SK-N-SH treated with all-trans-retinoic acid at 6 μM for 48 hours (cell line): ENCODE measurements around the gene MLYCD.
"Not testable (repeated sequence)": the region's sequence is repeated elsewhere in the genome, so short reads cannot be mapped to it uniquely, and the experiment has no call there.

Source experiments
- ATAC-seq: fragments of 200-7000 bp; cut with Tn5 transposase; 3 replicates; pipeline ENCODE4 v1.9.1; 2020; ENCODE audit warnings: mild to moderate bottlenecking, moderate library complexity
- ARNTL ChIP-seq: fragments of 450-650 bp; formaldehyde crosslinking; IDR thresholded peaks from 2 replicates; pipeline ENCODE4 v1.5.0; 2020; ENCODE audit warnings: low read depth, mild to moderate bottlenecking, moderate library complexity, borderline replicate concordance
- BACH2 ChIP-seq: fragments of 250-450 bp; sonication (Bioruptor Pico); IDR thresholded peaks from 2 replicates; pipeline ENCODE4 v1.9.0; 2021; ENCODE audit warnings: mild to moderate bottlenecking, borderline replicate concordance
- CSDC2 ChIP-seq: fragments of 250-450 bp; sonication (Bioruptor Pico); IDR thresholded peaks from 2 replicates; pipeline ENCODE4 v1.5.0; 2020; ENCODE audit warnings: mild to moderate bottlenecking, moderate library complexity
- CSRNP3 ChIP-seq: fragments of 250-450 bp; sonication (Bioruptor Pico); IDR thresholded peaks from 2 replicates; pipeline ENCODE4 v1.5.1; 2021; ENCODE audit warnings: mild to moderate bottlenecking, moderate library complexity
- ESRRG ChIP-seq: fragments of 250-450 bp; sonication (Bioruptor Pico); IDR thresholded peaks from 2 replicates; pipeline ENCODE4 v1.6.1; 2021; ENCODE audit warnings: mild to moderate bottlenecking
- GLIS3 ChIP-seq: fragments of 250-450 bp; sonication (Bioruptor Pico); IDR thresholded peaks from 2 replicates; pipeline ENCODE4 v1.5.0; 2020; ENCODE audit warnings: mild to moderate bottlenecking, moderate library complexity
- ISL1 ChIP-seq: fragments of 250-450 bp; sonication (Bioruptor Pico); IDR thresholded peaks from 2 replicates; pipeline ENCODE4 v2.1.2; 2022; ENCODE audit warnings: mild to moderate bottlenecking, moderate library complexity
- OSR1 ChIP-seq: fragments of 250-450 bp; sonication (Bioruptor Pico); IDR thresholded peaks from 2 replicates; pipeline ENCODE4 v1.8.0; 2022; ENCODE audit warnings: moderate library complexity, mild to moderate bottlenecking, inconsistent platforms
- PATZ1 ChIP-seq: fragments of 250-450 bp; sonication (Bioruptor Pico); IDR thresholded peaks from 2 replicates; pipeline ENCODE4 v1.8.0; 2020; ENCODE audit warnings: mild to moderate bottlenecking, moderate library complexity, borderline replicate concordance
- POU6F1 ChIP-seq: fragments of 250-450 bp; sonication (Bioruptor Pico); IDR thresholded peaks from 2 replicates; pipeline ENCODE4 v1.8.0; 2021; ENCODE audit warnings: low read depth, mild to moderate bottlenecking, moderate library complexity, borderline replicate concordance
- PPARA ChIP-seq: fragments of 250-450 bp; sonication (Bioruptor Pico); IDR thresholded peaks from 2 replicates; pipeline ENCODE4 v1.5.0; 2020; ENCODE audit warnings: mild to moderate bottlenecking, borderline replicate concordance
- RARB ChIP-seq: fragments of 250-450 bp; sonication (Bioruptor Pico); IDR thresholded peaks from 2 replicates; pipeline ENCODE4 v1.8.0; 2021; ENCODE audit warnings: mild to moderate bottlenecking, moderate library complexity
- SNAI2 ChIP-seq: fragments of 250-450 bp; sonication (Bioruptor Pico); IDR thresholded peaks from 2 replicates; pipeline ENCODE4 v1.5.0; 2020; ENCODE audit warnings: mild to moderate bottlenecking, moderate library complexity
- TCF4 ChIP-seq: fragments of 250-450 bp; sonication (Bioruptor Pico); IDR thresholded peaks from 2 replicates; pipeline ENCODE4 v1.8.0; 2021; ENCODE audit warnings: mild to moderate bottlenecking, moderate library complexity, borderline replicate concordance
- TOX ChIP-seq: fragments of 250-450 bp; sonication (Bioruptor Pico); IDR thresholded peaks from 2 replicates; pipeline ENCODE4 v1.8.0; 2021; ENCODE audit warnings: mild to moderate bottlenecking, moderate library complexity, borderline replicate concordance
- ZFP3 ChIP-seq: fragments of 250-450 bp; sonication (Bioruptor Pico); IDR thresholded peaks from 2 replicates; pipeline ENCODE4 v1.5.0; 2020; ENCODE audit warnings: mild to moderate bottlenecking, moderate library complexity
- ZFP30 ChIP-seq: fragments of 450-650 bp; formaldehyde crosslinking; IDR thresholded peaks from 2 replicates; pipeline ENCODE4 v1.5.0; 2022; ENCODE audit warnings: mild to moderate bottlenecking, moderate library complexity
- ZNF565 ChIP-seq: fragments of 450-650 bp; formaldehyde crosslinking; conservative IDR thresholded peaks from 2 replicates; pipeline ENCODE4 v1.5.0; 2020; ENCODE audit warnings: low read depth, mild to moderate bottlenecking, moderate library complexity
- ZNF70 ChIP-seq: fragments of 450-650 bp; formaldehyde crosslinking; IDR thresholded peaks from 2 replicates; pipeline ENCODE4 v1.5.0; 2020; ENCODE audit warnings: mild to moderate bottlenecking, moderate library complexity
- TF ChIP-seq, protein P1 (sequence below): fragments of 250-450 bp; sonication (Bioruptor Pico); IDR thresholded peaks from 2 replicates; pipeline ENCODE4 v1.5.0; 2020; ENCODE audit warnings: mild to moderate bottlenecking, moderate library complexity
- TF ChIP-seq, protein P2 (sequence below): fragments of 250-450 bp; sonication (Bioruptor Pico); IDR thresholded peaks from 2 replicates; pipeline ENCODE4 v1.5.1; 2020; ENCODE audit warnings: low read depth, mild to moderate bottlenecking, moderate library complexity

Gene MLYCD

GRCh38 chr16:83948914-83949723 is 50.2 kb downstream of the MLYCD start:
- TF ChIP-seq TOX, result no peak
- TF ChIP-seq ZFP3 (CRISPR knock-in tag), result no peak
- TF ChIP-seq PPARA (CRISPR knock-in tag), result no peak
- TF ChIP-seq GLIS3, result no peak
- no peak for TF ChIP-seq ESRRG (CRISPR knock-in tag)
- TF ChIP-seq, protein P1, sequence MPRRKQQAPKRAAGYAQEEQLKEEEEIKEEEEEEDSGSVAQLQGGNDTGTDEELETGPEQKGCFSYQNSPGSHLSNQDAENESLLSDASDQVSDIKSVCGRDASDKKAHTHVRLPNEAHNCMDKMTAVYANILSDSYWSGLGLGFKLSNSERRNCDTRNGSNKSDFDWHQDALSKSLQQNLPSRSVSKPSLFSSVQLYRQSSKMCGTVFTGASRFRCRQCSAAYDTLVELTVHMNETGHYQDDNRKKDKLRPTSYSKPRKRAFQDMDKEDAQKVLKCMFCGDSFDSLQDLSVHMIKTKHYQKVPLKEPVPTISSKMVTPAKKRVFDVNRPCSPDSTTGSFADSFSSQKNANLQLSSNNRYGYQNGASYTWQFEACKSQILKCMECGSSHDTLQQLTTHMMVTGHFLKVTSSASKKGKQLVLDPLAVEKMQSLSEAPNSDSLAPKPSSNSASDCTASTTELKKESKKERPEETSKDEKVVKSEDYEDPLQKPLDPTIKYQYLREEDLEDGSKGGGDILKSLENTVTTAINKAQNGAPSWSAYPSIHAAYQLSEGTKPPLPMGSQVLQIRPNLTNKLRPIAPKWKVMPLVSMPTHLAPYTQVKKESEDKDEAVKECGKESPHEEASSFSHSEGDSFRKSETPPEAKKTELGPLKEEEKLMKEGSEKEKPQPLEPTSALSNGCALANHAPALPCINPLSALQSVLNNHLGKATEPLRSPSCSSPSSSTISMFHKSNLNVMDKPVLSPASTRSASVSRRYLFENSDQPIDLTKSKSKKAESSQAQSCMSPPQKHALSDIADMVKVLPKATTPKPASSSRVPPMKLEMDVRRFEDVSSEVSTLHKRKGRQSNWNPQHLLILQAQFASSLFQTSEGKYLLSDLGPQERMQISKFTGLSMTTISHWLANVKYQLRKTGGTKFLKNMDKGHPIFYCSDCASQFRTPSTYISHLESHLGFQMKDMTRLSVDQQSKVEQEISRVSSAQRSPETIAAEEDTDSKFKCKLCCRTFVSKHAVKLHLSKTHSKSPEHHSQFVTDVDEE (CRISPR knock-in tag), result no peak
- TF ChIP-seq ARNTL, result no peak
- TF ChIP-seq, protein P2, sequence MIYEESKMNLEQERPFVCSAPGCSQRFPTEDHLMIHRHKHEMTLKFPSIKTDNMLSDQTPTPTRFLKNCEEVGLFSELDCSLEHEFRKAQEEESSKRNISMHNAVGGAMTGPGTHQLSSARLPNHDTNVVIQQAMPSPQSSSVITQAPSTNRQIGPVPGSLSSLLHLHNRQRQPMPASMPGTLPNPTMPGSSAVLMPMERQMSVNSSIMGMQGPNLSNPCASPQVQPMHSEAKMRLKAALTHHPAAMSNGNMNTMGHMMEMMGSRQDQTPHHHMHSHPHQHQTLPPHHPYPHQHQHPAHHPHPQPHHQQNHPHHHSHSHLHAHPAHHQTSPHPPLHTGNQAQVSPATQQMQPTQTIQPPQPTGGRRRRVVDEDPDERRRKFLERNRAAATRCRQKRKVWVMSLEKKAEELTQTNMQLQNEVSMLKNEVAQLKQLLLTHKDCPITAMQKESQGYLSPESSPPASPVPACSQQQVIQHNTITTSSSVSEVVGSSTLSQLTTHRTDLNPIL, result no peak
- no peak for TF ChIP-seq POU6F1
- no peak for TF ChIP-seq ZNF70
- TF ChIP-seq PATZ1 (CRISPR knock-in tag), result no peak
- no peak for TF ChIP-seq BACH2
- TF ChIP-seq ZNF565 (CRISPR knock-in tag), result no peak
- TF ChIP-seq ISL1 (CRISPR knock-in tag), result no peak
- TF ChIP-seq, all 23 proteins: peak for 0
- ATAC-seq, result no peak

GRCh38 chr16:83949724-83950001 is 50.7 kb downstream of the MLYCD start:
- TF ChIP-seq CSDC2 (CRISPR knock-in tag) (no peak), SNAI2 (CRISPR knock-in tag) (no peak), TCF4 (no peak), ZNF565 (CRISPR knock-in tag) (no peak), ARNTL (no peak), ZFP3 (CRISPR knock-in tag) (no peak)
- ATAC-seq, result no peak

DNA sequence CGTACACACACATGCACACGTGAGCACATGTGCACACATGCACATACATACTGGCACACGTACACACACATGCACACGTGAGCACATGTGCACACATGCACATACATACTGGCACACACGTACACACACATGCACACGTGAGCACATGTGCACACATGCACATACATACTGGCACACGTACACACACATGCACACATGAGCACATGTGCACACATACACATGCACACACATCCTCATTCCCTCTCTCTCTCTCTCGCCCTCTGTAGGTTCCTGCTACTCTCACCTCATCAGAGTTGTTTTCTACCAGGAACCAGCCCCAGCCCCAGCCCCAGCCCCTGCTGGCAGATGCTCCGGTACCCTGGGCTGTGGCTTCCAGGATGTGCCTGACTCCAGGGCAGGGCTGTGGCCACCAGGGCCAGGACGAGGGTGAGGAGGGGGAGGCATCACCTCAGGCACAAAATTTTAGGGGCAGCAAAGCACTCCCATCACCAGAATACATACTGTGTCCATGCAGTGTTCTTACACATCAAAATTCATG is 52.0 kb downstream of the MLYCD start:
- not testable (repeated sequence) for ATAC-seq

GRCh38 chr16:83951544-83951943 is 52.6 kb downstream of the MLYCD start:
- no peak for ATAC-seq
- TF ChIP-seq OSR1 (CRISPR knock-in tag) (no peak), ZNF70 (no peak), ZNF565 (CRISPR knock-in tag) (no peak), ISL1 (CRISPR knock-in tag) (no peak), GLIS3 (no peak), PATZ1 (CRISPR knock-in tag) (no peak), RARB (no peak), ARNTL (no peak), PPARA (CRISPR knock-in tag) (no peak), TCF4 (no peak), CSRNP3 (no peak), ZFP30 (no peak), SNAI2 (CRISPR knock-in tag) (no peak), TOX (no peak)
- TF ChIP-seq, protein P2, result no peak
